ENCODE measurements around the gene RAD51D.
"Not testable (repeated sequence)": the region's sequence is repeated elsewhere in the genome, so short reads cannot be mapped to it uniquely, and the experiment has no call there.

The RAD51D gene

GRCh38 chr17:35138218-35138617 lies 18.6 kb upstream of the RAD51D start:
- DNase-seq = no peak

- DNase-seq = no peak
These were observed 15.7 kb upstream of the RAD51D start for GRCh38 chr17:35135322-35135721.

DNA sequence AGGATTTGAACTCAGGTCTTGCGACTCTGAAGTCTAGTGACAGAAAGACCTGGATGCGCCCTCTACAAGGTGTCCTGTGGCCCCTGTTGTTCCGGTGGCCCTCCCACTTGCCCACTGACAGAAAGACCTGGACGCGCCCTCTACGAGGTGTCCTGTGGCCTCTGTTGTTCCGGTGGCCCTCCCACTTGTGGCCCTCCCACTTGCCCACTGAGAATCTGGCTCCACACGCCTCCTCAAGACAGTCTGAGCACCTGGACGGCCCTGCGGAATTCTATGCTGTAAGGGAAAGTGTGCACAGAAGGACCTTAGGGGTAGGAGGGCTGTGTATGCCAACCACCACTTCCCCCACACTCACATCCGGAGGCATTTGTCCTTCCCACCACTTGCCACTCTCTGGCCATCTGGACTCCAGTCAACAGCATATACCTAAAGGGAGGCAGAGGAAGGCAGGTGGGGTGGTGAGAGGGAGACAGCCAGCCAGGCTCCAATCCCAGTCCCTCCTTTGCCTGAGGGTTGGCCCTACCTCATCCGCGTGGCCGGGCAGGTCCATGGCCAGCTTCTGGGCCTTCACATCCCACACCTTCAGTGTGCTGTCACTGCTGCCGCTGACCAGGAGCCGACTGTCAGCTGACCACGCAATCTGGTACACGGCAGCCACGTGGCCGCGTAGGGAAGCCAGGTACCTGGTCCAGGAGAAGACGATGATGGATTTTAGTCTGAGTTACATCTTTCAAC lies 13.3 kb upstream of the RAD51D start:
- DNase-seq = no peak

DNA sequence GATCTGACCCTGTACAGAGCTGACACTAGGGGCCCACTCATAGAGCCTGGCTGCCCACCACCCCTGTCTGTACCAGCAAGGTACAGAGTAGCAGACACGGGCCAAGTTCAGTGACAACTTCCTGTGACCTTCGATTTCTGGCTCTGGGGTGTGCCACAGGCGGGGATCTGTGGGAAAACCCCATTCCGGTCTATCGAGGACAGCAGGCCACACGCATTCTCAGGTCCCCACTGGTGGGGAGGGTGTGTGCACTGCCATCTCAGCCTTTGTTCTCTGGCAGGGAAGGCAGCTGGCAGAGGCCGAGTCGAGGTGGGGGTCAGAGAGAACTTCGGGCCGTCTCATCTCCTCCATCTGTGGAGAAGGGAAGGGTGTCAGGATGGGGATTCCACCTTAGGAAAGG lies 12.4 kb upstream of the RAD51D start:
- no peak for DNase-seq

DNA sequence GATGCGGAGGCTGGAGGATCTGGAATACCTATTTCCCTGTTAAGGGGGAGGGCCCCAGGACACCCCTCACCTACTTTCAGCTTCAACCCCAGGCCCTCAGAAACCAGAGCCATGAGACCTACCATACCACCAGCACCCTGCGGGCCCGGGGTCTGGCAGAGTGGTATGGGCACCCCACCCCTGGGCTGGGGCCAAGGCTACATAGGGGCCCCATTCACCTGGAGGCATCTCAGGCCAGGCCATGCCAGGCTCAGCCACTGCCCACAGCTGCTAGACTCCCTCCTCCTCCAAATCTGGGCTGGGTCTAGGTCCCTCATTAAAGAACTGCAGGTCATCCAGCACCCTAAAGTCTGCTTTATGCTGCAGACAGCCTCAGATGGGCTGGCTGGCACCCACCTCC lies 10.7 kb upstream of the RAD51D start:
- DNase-seq = no peak

DNA sequence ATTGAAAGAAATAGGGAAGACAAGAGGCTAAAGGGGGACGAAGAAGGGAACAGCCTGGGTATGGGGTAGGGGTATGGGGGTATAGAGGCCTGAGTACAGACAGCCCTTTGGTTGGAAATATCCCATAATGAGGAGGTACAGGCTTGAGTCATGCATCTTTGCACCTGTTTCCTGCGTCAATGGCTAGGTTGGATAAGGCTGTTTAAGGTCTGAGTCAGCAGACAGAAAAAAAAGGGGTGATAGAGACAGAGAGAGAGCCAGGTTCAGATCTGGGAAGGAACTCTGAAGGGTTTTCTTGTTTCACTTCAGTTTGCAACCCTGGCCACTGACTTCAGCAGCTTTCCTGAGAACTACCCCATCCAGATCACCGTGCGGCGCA lies 10.3 kb upstream of the RAD51D start:
- DNase-seq = no peak

DNA sequence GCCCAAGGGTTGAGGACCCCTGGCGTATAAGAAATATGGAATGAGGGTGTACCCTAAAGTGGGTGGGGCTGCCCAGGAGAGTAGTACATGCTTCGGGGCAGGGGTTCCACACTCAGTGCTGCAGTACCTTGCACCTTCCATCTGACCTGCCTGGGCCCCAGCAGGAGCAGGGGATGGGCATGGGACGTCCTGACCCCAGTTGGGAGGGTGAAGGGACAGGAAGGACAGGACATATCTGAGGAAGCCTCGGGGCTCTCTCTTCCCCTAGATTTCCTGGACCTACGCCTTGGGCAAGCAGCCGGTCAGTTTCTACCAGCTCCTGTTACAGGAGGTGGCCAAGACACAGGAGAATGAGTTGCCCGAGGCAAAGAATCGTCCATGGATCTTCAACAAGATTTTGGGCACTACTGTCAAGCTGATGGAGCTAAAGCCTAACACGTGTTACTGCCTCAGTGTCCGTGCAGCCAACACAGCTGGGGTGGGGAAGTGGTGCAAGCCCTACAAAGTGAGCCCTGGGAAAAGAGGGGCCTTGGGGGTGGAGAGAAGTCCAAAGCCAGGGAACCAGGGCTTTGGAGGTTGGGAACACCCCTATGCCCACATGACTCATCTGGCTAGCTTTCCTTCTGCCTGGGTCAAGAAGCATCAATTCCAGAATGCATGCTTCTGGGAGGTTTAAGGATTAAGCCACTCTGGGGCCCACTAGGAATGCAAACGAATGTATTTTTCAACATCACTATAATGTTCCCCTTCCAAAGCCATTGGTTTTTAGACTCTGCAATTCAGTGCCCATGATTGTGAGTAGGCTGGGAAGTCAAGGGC lies 9.7 kb upstream of the RAD51D start:
- DNase-seq = no peak

DNA sequence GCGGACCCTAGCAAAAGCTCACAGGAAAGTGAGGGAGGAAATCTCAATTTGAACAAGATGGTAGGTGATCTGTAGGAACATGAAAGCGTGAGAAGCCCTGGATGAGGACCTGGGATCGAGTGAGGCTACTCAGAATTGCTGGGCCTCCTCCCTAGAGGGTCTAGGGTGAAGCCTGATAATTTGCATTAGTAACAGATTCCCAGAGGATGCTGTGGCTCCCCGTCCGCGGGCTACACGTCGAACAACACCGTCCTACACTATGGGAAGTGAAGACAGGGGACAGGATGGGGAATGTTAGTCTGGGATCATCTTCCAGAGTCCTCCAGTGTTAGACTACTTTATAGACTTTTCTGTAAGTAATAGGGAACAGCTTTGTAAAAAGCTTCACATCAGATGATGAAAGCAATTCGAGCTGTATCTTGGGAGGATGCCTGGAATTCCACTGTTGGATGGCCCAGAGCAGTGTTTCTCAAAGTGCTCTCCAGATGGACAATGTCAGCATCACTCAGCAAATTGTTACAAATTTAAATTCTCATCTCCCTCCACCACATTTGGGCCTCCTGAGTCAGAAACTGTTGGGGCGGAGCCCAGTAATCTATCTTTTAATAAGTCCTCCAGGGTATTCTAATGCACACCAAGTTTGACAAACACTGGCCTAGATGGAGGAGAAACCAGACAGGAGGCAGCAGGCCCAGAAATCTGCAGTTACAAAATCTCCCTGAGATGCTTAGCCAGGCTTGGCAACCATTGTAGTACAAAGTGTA lies 8.3 kb upstream of the RAD51D start:
- no peak for DNase-seq

DNA sequence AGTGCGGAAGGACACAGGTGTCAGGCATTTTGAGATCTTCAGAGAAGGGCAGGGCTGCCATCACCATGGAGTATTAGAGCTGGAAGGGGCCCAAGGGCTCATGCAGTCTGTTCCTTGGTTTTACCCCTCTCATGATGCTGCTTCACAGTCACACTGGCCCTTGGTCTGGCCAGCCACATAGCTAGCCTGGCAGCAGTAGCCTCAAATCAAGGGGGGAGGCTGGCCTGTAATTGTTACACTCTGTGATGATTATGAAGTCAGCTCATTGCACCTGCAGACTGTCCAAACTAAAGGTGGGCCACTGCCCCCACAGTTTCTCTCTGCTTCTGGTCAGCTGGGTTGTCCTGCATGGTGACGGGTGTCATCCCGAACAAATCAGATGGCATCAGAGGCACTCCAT lies 1.7 kb upstream of the RAD51D start, which contains the start of gene FNDC8:
Gene FNDC8, plus strand, starts transcription at position 301 of the 400 bp plus-strand sequence. Its CDS starts 79 bp downstream, at position 380.
- no peak for DNase-seq

DNA sequence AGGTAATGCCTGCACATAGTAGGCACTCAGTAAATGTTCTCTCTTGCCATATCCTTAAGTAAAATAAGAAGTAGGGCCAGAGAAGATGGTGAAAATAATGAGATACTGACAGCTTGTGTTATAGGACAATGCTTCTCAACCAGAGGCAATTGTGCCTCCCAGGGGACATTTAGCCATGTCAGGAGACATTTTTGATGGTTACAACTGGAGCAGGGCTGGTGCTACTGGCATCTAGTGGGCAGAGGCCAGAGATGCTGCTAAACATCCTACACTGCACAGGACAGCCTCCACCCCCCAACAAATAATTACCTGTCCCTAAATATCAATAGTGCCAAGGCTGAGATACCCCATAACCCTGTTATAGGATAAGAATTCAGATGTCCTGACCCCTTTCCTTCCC lies 1.7 kb downstream of the RAD51D start:
- no peak for DNase-seq

- no peak for DNase-seq
These were observed 2.8 kb downstream of the RAD51D start for GRCh38 chr17:35116845-35117244.

DNA sequence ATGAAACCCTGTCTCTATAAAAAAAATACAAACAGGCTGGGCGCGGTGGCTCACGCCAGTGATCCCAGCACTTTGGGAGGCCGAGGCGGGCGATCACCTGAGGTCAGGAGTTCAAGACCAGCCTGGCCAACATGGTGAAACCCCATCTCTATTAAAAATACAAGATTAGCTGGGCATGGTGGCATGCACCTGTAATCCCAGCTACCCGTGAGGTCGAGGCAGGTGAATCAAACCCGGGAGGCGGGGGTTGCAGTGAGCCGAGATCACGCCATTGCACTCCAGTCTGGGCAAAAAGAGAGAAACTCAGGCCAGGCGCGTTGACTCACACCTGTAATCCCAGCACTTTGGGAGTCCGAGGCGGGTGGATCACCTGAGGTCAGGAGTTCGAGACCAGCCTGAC lies 8.9 kb downstream of the RAD51D start:
- DNase-seq = not testable (repeated sequence)

GRCh38 chr17:35104844-35105450 lies 14.7 kb downstream of the RAD51D start:
- no peak for DNase-seq

DNA sequence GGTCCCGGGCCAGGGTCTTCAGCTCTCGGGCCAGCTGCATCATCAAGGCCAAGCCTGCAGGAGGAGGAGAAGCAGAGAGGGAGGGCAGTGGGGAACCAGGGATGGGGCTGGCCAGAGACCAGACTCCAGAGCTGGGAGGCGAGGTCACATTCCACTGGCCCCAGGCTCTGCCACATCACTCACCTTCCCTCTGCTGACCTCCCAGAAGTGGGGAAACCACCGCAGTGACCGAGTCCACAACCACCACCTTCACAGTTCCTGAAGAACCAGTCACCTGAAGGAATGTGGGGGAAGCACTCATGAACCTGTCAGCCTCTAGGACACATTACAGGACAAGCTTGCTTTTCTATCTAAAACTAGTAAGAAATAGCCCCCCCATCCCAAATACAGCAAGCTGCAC lies 16.4 kb downstream of the RAD51D start:
- no peak for DNase-seq

DNA sequence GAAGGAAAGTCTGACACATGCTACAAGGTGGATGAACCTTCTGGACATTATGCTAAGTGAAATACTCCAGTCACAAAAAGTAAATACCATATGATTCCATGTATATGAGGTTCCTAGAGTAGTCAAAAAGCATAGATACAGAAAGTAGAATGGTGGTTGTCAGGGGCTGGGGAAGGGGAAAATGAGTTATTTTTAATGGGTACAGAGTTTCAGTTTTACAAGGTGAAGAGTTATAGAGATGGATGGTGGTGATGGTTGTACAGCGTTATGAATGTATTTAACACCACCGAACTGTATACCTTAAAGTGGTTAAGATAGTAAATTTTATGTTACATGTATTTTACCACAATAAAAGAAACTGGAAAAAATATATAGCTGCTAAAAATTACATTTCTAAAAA lies 17.9 kb downstream of the RAD51D start:
- DNase-seq = no peak

GRCh38 chr17:35101036-35101435 lies 18.6 kb downstream of the RAD51D start:
- DNase-seq = no peak

DNA sequence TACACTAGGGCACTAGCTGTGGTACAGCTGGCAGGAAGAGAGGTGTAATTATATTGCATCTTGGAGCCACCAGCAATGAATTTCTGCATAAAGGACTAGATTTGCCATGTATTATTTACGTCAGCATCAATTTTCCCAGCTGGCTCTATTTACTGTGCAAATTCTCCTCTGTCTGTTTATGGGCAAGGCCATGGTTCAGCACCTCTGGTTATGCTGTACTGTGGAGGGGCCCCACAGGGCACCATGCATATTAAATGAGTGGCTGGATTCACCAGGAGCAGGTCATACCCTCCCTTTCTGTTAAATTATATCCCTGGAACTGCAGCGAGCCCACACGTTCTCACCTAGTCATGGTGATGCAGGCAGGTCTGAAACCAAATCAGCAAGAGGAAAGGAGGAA lies 19.8 kb downstream of the RAD51D start:
- DNase-seq = no peak

DNA sequence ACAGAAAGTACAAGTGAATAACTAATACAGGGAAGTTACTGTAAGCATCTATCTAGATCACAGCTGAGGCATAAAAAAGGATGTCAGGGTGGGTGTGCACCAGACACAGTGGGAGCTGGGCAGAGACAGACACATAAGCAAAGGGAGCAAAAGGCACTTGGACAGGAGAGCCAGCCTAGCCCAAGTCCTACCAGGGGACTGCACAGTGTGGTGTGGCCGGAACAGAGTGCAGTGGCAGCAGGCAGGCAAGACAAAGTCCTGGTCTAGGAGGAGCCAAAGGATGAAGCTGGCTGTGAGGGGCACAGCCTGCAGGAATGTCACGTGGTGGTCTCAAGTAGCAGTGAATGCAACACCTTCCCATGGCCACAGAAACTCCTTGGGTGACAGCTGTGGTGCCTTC lies 21.9 kb downstream of the RAD51D start:
- DNase-seq = no peak

DNA sequence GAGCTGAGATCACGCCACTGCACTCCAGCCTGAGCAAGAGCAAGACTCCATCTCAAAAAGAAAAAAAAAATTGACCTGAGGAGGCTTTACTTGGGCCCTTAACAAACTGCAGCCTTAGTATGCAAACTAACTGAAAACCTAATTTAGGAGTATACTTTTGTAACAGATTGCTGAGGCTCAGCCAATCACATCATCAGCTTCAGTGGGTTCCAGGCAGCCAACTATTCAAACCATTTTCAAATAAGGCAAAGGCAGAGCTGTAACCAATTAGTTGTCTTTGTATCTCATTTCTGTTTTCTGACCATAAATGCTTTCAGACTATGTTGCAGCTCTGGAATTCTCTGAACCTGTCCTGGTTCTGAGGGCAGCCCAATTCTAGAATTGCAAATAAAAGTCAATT lies 23.9 kb downstream of the RAD51D start:
- DNase-seq = no peak

GRCh38 chr17:35094902-35095301 lies 24.8 kb downstream of the RAD51D start:
- DNase-seq = no peak

- DNase-seq = not testable (repeated sequence)
These were observed 29.0 kb downstream of the RAD51D start for GRCh38 chr17:35090707-35091106.

- DNase-seq = no peak
These were observed 29.9 kb downstream of the RAD51D start for GRCh38 chr17:35089586-35090296.

Data from NCI-H2029 treated with DMSO at 0.1 percent for 48 hours (cell line).